B cell (primary cell): ENCODE results near the gene DYNLT2B.

ENCODE experiments used
- EZH2 ChIP-seq: IDR thresholded peaks from 2 replicates; pipeline ENCODE4 v1.6.1; 2012; ENCODE audit warnings: borderline replicate concordance, low read depth, mild to moderate bottlenecking, moderate library complexity, low read length; ENCODE audit not compliant: insufficient read depth, poor library complexity, severe bottlenecking
- TF ChIP-seq, protein P1 (sequence below): fragments of 200-600 bp; IDR thresholded peaks from one replicate; pipeline ENCODE4 v1.8.0; 2022; ENCODE audit warnings: antibody characterized with exemption, mild to moderate bottlenecking

DNA sequence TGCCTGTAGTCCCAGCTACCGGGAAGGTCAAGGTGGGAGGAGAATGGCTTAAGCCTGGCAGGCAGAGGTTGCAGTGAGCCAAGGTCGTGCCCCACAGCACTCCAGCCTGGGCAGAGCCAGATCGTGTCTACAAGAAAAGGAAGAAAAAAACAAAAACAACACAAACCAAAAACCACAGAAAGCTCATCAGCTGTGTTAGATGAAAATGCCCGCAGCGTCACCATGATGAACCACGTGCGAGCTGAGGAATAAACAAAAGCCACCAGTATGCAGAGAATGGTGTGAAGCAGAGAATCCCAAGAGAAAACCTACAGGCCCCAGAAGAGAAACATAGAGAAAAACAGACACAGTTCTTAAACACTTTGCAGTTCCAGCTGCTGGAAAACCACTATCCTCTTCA is 39.9 kb upstream of the DYNLT2B start:
- TF ChIP-seq EZH2, result no peak
- TF ChIP-seq, protein P1, sequence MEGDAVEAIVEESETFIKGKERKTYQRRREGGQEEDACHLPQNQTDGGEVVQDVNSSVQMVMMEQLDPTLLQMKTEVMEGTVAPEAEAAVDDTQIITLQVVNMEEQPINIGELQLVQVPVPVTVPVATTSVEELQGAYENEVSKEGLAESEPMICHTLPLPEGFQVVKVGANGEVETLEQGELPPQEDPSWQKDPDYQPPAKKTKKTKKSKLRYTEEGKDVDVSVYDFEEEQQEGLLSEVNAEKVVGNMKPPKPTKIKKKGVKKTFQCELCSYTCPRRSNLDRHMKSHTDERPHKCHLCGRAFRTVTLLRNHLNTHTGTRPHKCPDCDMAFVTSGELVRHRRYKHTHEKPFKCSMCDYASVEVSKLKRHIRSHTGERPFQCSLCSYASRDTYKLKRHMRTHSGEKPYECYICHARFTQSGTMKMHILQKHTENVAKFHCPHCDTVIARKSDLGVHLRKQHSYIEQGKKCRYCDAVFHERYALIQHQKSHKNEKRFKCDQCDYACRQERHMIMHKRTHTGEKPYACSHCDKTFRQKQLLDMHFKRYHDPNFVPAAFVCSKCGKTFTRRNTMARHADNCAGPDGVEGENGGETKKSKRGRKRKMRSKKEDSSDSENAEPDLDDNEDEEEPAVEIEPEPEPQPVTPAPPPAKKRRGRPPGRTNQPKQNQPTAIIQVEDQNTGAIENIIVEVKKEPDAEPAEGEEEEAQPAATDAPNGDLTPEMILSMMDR, result no peak
